Panc1 (cell line): ENCODE measurements around the gene MROH2A. TPM values are rescaled to one million over a fixed set of nuclear protein-coding genes. Genes with fewer than 3 reads are reported as not detected.
"Not testable (repeated sequence)": the region's sequence is repeated elsewhere in the genome, so short reads cannot be mapped to it uniquely, and the experiment has no call there.

ENCODE experiments used
- ATAC-seq: fragments of 200-7000 bp; cut with Tn5 transposase; 2 replicates; pipeline ENCODE4 v1.9.1; 2020; ENCODE audit warnings: mild to moderate bottlenecking, moderate library complexity
- BruUV-seq: library from RNA; stranded (reverse); fragments of 400-500 nt; replicated peaks from 2 replicates; lab custom pipeline; 2021; lab: Mats Ljungman, UMichigan
- CTCF ChIA-PET: fragments of 300-600 bp; sonication (Branson Sonifier 250); formaldehyde crosslinking; loops from one replicate; lab custom pipeline; 2022; ENCODE audit warnings: antibody characterized with exemption; lab: Charles Lee
- POLR2A ChIA-PET: fragments of 300-600 bp; sonication (Branson Sonifier 250); formaldehyde crosslinking; loops from one replicate; lab custom pipeline; 2022; ENCODE audit warnings: antibody characterized with exemption; lab: Charles Lee
- DNase-seq: peaks from one replicate; pipeline ENCODE4 v3.0.0-alpha.2; 2010; ENCODE audit warnings: low read depth, low spot score
- H3K27ac ChIP-seq: 2 replicates; pipeline ENCODE4 v1.5.1; 2011; ENCODE audit warnings: mild to moderate bottlenecking, low read length, inconsistent platforms
- H3K27me3 ChIP-seq: fragments of 200-500 bp; sonication (Bioruptor generic); 2 replicates; pipeline ENCODE4 v1.6.0; 2014; ENCODE audit warnings: low read length, inconsistent platforms; ENCODE audit not compliant: control insufficient read depth, insufficient read depth
- H3K36me3 ChIP-seq: fragments of 200-500 bp; sonication (Bioruptor generic); 2 replicates; pipeline ENCODE4 v1.5.1; 2014; ENCODE audit warnings: inconsistent platforms, mild to moderate bottlenecking, low read length, moderate library complexity; ENCODE audit not compliant: control insufficient read depth, insufficient read depth
- H3K4me1 ChIP-seq: 2 replicates; pipeline ENCODE4 v1.5.1; 2011; ENCODE audit warnings: inconsistent platforms, mild to moderate bottlenecking, low read length, moderate library complexity; ENCODE audit not compliant: control insufficient read depth, insufficient read depth
- H3K4me3 ChIP-seq, 2 experiments: 2 replicates each; pipeline ENCODE4 v1.5.1; 2011 to 2012; ENCODE audit warnings: low read depth in 2 of 2, low read length in 2 of 2, mild to moderate bottlenecking in 2 of 2, inconsistent platforms in 1 of 2, moderate library complexity in 1 of 2
- H3K9me3 ChIP-seq: fragments of 200-500 bp; sonication (Bioruptor generic); 2 replicates; pipeline ENCODE4 v1.5.1; 2014; ENCODE audit warnings: low read depth, mild to moderate bottlenecking, inconsistent platforms, low read length, moderate library complexity; ENCODE audit not compliant: control insufficient read depth, insufficient read depth
- CTCF ChIP-seq: fragments of 450-650 bp; IDR thresholded peaks from 2 replicates; pipeline ENCODE4 v1.5.1; 2017; ENCODE audit warnings: mild to moderate bottlenecking
- POLR2AphosphoS5 ChIP-seq: IDR thresholded peaks from 2 replicates; pipeline ENCODE4 v1.6.1; 2012; ENCODE audit warnings: mild to moderate bottlenecking, low read depth, low read length, moderate library complexity
- SIN3A ChIP-seq: IDR thresholded peaks from 2 replicates; pipeline ENCODE4 v1.6.1; 2012; ENCODE audit warnings: low read depth, mild to moderate bottlenecking, low read length, moderate library complexity, borderline replicate concordance; ENCODE audit not compliant: insufficient read depth
- TCF7L2 ChIP-seq: IDR thresholded peaks from 2 replicates; pipeline ENCODE4 v1.6.1; 2011; ENCODE audit warnings: mild to moderate bottlenecking, low read depth, low read length, inconsistent platforms
- in situ Hi-C: cut with HindIII; loops from 2 replicates; pipeline ENCODE4 v1.10.0; 2016; ENCODE audit warnings: low sequenced_read_pairs, low pct_unique_long_range_greater_than_20kb
- intact Hi-C: fragments of 100-400 bp; cut with micrococcal nuclease; formaldehyde crosslinking; loops from one replicate; pipeline ENCODE4 v1.10.0; 2022; ENCODE audit not compliant: unreplicated experiment
- total RNA-seq: library from RNA; stranded (reverse); gene quantifications from one replicate; pipeline ENCODE4 v1.2.1, GENCODE V29; 2021; ENCODE audit not compliant: unreplicated experiment
- TF ChIP-seq, protein P1 (sequence below), 2 experiments: IDR thresholded peaks; 2 replicates each; pipeline ENCODE4 v1.6.1; 2011 to 2012; ENCODE audit warnings: low read depth in 2 of 2, control low read depth in 1 of 2, low read length in 1 of 2, mild to moderate bottlenecking in 1 of 2, moderate library complexity in 1 of 2; ENCODE audit not compliant: insufficient read depth in 1 of 2

The MROH2A gene
- total RNA-seq, 1 experiment from 2014 or later = not detected

DNA sequence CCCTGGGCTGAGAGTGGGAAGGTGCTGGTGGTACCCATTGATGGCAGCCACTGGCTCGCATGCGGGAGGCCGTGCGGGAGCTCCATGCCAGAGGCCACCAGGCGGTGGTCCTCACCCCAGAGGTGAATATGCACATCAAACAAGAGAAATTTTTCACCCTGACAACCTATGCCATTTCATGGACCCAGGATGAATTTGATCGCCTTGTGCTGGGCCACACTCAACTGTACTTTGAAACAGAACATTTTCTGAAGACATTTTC is 30.9 kb upstream of the MROH2A start:
- no peak for ATAC-seq
- H3K4me3 ChIP-seq = no peak overlapping the region
- no peaks in the 10 kb centered on the region for H3K36me3 ChIP-seq
- H3K9me3 ChIP-seq = no peaks in the 10 kb centered on the region
- H3K4me1 ChIP-seq = no peaks in the 10 kb centered on the region
- intact Hi-C loops (no loop called here), in situ Hi-C loops (no loop called here)
- ChIA-PET CTCF (no interaction called here), POLR2A (no interaction called here)
- H3K27ac ChIP-seq = no peak overlapping the region
- DNase-seq = no peak
- no peak for TF ChIP-seq SIN3A
- TF ChIP-seq, protein P1, sequence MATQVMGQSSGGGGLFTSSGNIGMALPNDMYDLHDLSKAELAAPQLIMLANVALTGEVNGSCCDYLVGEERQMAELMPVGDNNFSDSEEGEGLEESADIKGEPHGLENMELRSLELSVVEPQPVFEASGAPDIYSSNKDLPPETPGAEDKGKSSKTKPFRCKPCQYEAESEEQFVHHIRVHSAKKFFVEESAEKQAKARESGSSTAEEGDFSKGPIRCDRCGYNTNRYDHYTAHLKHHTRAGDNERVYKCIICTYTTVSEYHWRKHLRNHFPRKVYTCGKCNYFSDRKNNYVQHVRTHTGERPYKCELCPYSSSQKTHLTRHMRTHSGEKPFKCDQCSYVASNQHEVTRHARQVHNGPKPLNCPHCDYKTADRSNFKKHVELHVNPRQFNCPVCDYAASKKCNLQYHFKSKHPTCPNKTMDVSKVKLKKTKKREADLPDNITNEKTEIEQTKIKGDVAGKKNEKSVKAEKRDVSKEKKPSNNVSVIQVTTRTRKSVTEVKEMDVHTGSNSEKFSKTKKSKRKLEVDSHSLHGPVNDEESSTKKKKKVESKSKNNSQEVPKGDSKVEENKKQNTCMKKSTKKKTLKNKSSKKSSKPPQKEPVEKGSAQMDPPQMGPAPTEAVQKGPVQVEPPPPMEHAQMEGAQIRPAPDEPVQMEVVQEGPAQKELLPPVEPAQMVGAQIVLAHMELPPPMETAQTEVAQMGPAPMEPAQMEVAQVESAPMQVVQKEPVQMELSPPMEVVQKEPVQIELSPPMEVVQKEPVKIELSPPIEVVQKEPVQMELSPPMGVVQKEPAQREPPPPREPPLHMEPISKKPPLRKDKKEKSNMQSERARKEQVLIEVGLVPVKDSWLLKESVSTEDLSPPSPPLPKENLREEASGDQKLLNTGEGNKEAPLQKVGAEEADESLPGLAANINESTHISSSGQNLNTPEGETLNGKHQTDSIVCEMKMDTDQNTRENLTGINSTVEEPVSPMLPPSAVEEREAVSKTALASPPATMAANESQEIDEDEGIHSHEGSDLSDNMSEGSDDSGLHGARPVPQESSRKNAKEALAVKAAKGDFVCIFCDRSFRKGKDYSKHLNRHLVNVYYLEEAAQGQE (IDR thresholded peaks at IDR 0.05; ENCODE audit: insufficient read depth in 1 of 2, low read depth in 2 of 2, low read length in 1 of 2) = no peak
- TF ChIP-seq TCF7L2 = no peak
- no peak for TF ChIP-seq CTCF
- TF ChIP-seq POLR2AphosphoS5 = no peak
- no TSS peak for BruUV-seq
- no peaks in the 10 kb centered on the region for H3K27me3 ChIP-seq

- POLR2A ChIA-PET = not testable (repeated sequence)
Measured at GRCh38 chr2:233750689-233751088, 27.4 kb upstream of the MROH2A start.

GRCh38 chr2:233751212-233752009 is 26.7 kb upstream of the MROH2A start:
- DNase-seq, ATAC-seq, H3K9me3 ChIP-seq, H3K27me3 ChIP-seq, in situ Hi-C loops, H3K4me3 ChIP-seq, H3K36me3 ChIP-seq, CTCF ChIA-PET, POLR2A ChIA-PET, H3K4me1 ChIP-seq, BruUV-seq, intact Hi-C loops, H3K27ac ChIP-seq: not testable (repeated sequence)

More at GRCh38 chr2:233750689-233751088, 27.4 kb upstream of the MROH2A start:
- BruUV-seq, H3K27me3 ChIP-seq, H3K4me1 ChIP-seq, H3K9me3 ChIP-seq, H3K36me3 ChIP-seq, intact Hi-C loops, in situ Hi-C loops, ATAC-seq, DNase-seq, H3K4me3 ChIP-seq, CTCF ChIA-PET, H3K27ac ChIP-seq: not testable (repeated sequence)
